GM18502 (cell line): ENCODE results near the gene OTOF.

Source experiments
- ATAC-seq: cut with Tn5 transposase; IDR thresholded peaks from one replicate; pipeline ENCODE4 v1.9.1; 2021; ENCODE audit warnings: mild to moderate bottlenecking; ENCODE audit not compliant: unreplicated experiment, poor library complexity

The OTOF gene

GRCh38 chr2:26503231-26503880, 25.4 kb upstream of the OTOF start:
- no peak for ATAC-seq

- ATAC-seq, result no peak
These were observed 22.5 kb upstream of the OTOF start for GRCh38 chr2:26500406-26500805.

- no peak for ATAC-seq
These were observed 17.9 kb upstream of the OTOF start for GRCh38 chr2:26495705-26496297.

- ATAC-seq, result no peak
These were observed 17.0 kb upstream of the OTOF start for GRCh38 chr2:26494891-26495290.

- no peak for ATAC-seq
These were observed 16.3 kb upstream of the OTOF start for GRCh38 chr2:26494199-26494598.

GRCh38 chr2:26493566-26493965, 15.6 kb upstream of the OTOF start:
- no peak for ATAC-seq

GRCh38 chr2:26492749-26493515, 15.0 kb upstream of the OTOF start:
- no peak for ATAC-seq

GRCh38 chr2:26491563-26492167, 13.7 kb upstream of the OTOF start:
- no peak for ATAC-seq

GRCh38 chr2:26489213-26489850, 11.4 kb upstream of the OTOF start:
- ATAC-seq, result no peak

GRCh38 chr2:26488463-26489212, 10.7 kb upstream of the OTOF start:
- ATAC-seq, result no peak

- no peak for ATAC-seq
These were observed 9.3 kb upstream of the OTOF start for GRCh38 chr2:26487192-26487591.

GRCh38 chr2:26486789-26487188, 8.9 kb upstream of the OTOF start:
- ATAC-seq, result no peak

- no peak for ATAC-seq
These were observed 7.9 kb upstream of the OTOF start for GRCh38 chr2:26485725-26486418.

- no peak for ATAC-seq
These were observed 7.2 kb upstream of the OTOF start for GRCh38 chr2:26485099-26485498.

- no peak for ATAC-seq
These were observed 6.7 kb upstream of the OTOF start for GRCh38 chr2:26484579-26484978.

GRCh38 chr2:26483957-26484565, 6.1 kb upstream of the OTOF start:
- no peak for ATAC-seq

GRCh38 chr2:26483516-26483915, 5.6 kb upstream of the OTOF start:
- no peak for ATAC-seq

- ATAC-seq, result no peak
These were observed 5.1 kb upstream of the OTOF start for GRCh38 chr2:26483027-26483326.
